ENCODE measurements around the gene NFIB.

NFIB gene

DNA sequence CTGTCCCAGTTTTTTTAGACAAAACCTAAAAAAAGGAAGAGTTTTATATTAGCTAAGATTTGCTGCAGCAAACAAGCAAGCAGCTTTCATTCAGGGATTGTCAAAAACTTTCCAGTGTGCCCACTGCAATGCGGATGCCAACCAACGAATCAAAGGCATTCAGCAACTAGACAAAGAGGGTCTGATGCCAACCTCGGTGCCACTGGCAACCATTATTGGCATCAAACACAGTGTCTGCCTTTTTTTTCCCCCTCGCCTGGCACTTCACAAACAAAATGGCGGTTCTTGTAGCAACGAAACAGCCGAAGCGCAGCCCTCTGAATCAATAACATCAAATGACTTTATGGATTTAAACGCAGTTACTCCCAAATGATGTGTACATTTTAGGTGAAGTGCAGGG, 10.4 kb downstream of the NFIB start:
- FAIRE-seq: no peak

- no peak for FAIRE-seq
Measured at GRCh38 chr9:14303100-14303499, 10.8 kb downstream of the NFIB start.

DNA sequence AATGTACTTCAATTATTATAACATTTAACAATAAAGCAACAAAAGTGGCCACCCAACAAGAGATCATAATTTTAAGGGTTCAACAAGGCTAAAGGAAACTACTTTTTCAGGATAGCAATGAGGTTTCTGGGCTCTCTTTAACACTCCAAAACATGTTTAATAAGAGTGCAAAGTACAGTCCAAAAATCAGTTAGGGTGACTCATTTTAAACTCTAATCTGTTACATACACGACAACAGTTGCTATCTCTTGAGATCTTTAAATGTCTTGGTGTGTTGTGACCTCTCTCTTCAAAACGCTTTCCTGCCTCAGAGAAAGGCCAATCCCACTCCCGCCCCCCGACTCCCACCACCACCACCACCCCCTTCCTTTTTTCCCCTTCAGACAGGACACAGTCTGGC, 11.5 kb downstream of the NFIB start:
- no peak for FAIRE-seq

- no peak for FAIRE-seq
Measured at GRCh38 chr9:14301583-14302021, 12.3 kb downstream of the NFIB start.

GRCh38 chr9:14301006-14301405, 12.9 kb downstream of the NFIB start:
- no peak for FAIRE-seq

DNA sequence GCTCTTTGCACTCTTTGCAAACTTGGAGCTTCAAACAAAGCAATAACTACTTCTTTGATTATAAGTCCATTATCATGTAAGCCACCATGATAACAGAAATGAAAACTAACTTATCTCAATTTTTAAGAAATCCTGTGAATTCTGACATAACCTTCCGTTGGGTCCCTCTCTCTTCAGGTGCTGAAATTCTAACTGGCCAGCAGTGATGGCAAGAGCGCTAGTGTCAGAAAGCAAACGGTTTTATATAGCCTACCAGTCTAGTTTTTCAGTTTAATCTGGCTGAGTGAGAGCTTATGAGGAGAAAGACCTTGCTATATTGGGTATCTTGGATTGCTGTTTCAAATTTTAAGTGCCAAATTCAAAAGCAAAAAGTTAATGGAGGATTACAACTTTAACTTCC, 13.4 kb downstream of the NFIB start:
- no peak for FAIRE-seq

DNA sequence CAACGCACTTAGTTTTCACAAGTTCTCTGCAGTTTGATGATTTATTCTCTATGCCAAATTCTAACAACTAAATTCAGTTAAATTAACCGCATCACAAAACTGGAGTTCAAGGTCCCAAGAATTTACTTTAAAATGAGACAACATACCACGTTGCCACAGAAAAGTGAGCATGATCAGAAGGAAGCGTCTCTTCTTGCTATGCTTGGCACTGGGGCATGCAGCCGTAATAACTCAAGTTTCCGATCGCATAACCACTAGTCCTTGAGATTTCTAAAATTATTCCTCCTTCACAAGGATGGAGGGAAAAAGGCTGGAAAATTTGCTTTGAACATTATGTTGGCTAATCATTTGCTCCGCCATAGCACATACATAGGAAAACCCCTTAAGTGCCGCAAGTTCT, 13.9 kb downstream of the NFIB start:
- no peak for FAIRE-seq

DNA sequence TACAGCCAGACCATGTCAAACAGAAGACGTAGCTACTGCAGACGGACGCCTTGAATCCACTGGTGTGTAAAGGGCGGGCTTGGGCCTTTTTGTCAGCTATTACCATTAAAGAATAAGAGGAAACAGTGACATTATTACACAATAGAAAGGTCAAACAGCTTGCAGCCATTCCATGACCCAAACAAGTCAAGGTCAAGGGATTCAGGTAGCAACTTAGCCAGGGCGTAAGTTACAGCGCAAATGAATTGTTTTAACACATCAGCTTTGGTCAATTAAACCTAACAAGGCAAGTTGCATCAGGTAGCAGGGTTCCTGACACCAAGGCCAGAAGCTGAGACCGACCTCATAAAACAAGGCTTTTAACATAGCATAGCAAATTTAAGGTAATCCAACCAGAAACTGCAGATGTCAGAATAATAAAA, 15.3 kb downstream of the NFIB start:
- no peak for FAIRE-seq

- no peak for FAIRE-seq
Measured at GRCh38 chr9:14296495-14297113, 17.3 kb downstream of the NFIB start.

GRCh38 chr9:14294659-14295058, 19.3 kb downstream of the NFIB start:
- no peak for FAIRE-seq

DNA sequence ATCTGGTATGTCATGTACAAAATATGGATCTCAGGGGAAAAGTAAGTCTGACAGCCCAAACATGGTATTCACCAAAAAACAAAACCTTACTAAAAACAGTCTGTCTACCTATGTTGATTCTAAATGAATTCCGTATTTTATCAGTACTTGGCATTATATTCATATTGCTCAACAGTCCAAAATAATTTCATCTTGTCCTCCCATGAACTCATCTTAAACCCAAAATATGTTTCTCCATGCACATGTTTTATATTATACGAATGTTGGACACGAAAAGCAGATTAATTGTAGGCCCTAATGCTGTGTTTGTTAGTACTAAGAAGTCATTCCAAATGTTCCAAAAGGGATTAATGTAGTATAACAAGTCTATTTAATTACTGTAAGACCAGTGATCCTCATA, 20.1 kb downstream of the NFIB start:
- no peak for FAIRE-seq

DNA sequence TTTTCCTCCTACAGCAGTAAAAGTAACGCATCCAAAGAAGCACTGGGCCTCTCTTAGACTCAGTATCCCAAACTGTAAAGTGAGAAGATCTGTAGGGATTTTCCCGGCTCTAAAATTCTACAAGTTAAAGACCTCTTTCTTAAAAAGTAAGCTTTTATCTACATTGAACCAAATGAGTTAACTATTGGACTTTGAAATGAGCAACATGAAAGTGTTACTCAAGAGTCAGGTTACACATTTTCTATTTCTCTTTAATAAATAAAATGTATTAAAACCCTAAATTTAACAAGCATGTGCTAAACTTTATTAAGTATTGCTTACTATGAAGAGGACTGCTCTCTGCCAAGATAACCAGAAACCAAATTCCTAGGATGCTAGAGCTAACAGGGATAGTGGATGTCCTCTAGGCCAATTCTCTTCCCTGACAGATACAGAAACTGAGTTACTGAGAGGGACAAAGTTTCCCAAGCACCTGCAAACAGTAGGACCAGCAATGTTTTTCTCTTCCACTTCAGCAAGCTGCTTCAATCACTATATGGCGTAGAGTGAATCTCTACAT, 21.7 kb downstream of the NFIB start:
- no peak for FAIRE-seq

GRCh38 chr9:14289916-14290315, 24.0 kb downstream of the NFIB start:
- no peak for FAIRE-seq

GRCh38 chr9:14288433-14288832, 25.5 kb downstream of the NFIB start:
- FAIRE-seq: no peak

GRCh38 chr9:14286121-14286520, 27.8 kb downstream of the NFIB start:
- no peak for FAIRE-seq

- FAIRE-seq: no peak
Measured at GRCh38 chr9:14283276-14283675, 30.7 kb downstream of the NFIB start.

DNA sequence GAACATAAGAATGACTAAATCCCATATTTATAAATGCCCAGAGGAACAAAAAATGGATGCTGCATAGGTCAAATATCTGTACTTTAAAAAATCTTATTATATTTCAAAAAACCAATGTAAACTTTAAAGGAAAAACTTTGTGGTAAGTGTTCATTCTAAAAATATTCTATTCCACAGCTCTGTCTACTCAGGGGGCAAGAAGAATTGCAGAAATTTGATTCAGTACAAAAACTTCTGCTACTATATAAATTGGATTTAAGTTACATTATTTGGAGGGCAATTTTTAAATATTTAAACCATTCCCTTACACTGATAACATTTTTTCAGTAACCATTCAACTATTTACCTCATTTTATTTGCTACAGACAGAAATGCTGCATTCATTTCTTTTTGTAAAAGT, 32.1 kb downstream of the NFIB start:
- FAIRE-seq: no peak

- no peak for FAIRE-seq
Measured at GRCh38 chr9:14281136-14281795, 32.7 kb downstream of the NFIB start.

DNA sequence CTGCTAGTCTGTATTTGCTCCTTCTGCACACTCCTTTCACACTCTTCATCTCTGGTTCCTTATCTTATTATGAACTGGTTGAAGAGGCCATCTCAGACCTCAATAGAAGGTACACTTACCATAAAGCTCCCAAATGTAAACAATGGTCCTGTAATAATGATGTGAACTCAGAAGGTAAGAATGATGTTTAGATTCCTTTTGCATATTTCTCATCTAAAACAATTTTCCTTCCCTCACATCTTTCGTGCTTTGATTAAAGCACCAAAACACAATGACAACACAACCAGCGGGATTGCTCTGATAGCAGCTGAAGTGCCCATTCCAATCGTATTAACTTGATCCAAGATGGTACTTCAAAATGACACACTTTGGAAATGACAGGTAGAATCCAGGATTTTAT, 34.3 kb downstream of the NFIB start:
- no peak for FAIRE-seq

DNA sequence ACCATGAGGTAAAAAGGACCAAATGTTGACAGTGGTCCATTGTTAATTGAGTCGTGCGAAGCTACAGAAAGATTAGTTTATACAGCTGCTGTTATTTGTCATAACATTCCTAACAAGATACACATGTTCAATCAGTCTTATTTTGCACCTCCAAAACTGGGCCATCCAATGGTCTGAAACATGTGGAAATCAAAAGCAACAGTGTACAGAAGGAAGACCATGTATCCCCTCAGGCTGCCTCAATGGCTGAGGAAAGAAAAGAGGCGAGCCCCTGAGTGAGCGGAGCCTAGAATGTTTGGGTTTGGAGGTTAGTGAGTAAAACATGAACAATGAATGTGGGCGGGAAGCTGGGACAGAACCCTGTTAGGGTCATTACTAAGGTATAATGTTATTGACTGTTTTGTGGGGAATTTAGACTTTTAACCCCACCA, 35.6 kb downstream of the NFIB start:
- FAIRE-seq: no peak

- FAIRE-seq: no peak
Measured at GRCh38 chr9:14277761-14278160, 36.2 kb downstream of the NFIB start.

DNA sequence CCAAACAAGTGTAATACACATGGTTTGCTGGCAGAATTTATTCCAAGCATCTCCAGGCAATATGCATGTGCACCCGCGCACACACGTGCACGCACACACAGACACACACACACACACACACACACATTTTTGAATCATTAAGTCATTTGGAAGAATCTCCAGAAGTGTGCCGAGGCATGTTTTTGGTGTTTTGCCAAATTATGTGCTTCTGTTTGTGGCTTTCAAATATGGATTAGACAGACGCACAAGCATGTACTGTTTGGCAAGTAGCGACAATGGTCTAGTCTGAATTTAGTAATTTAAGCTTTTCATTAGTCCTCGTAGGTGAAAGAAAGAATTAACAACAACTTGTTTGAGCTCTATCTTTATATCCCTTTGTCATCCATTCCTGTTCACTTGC, 36.7 kb downstream of the NFIB start:
- no peak for FAIRE-seq

GRCh38 chr9:14275331-14275730, 38.6 kb downstream of the NFIB start:
- no peak for FAIRE-seq

DNA sequence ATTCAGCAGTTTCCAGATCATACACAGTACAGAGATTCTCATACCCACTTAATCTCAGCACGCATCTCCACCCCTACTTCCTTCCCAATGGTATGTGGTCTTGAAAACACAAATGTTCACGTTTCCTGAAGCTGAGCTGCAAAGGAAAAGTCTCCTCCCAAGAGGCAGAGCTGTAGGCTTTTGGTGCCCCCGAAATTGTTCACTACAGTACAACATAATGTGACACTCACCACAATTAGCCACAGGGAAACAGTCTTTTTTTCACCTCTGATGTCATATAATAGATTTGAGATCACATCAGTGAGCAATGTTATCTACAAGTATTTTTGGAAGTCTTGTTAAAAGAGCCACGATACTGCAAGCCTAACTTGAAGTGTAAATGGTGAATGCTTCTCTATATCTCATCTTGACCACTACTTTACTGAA, 40.2 kb downstream of the NFIB start:
- FAIRE-seq: no peak

All from G401.6 (cell line).